ENCODE data around the gene NHLRC3.
"Not testable (repeated sequence)": the region's sequence is repeated elsewhere in the genome, so short reads cannot be mapped to it uniquely, and the experiment has no call there.

The NHLRC3 gene

GRCh38 chr13:39037880-39038568, at the start of gene NHLRC3, which contains the start of gene PROSER1:
Gene NHLRC3 (plus strand): TSS chr13:39038456. CDS start chr13:39038640, 184 bp downstream.
Gene PROSER1 (minus strand): TSS chr13:39038089. CDS start chr13:39037242, 847 bp downstream.
- Mint-ChIP-seq H3K4me1 (peaks cover 58% of the 10 kb centered on the region), H3K27ac (peak within 1 kb of the TSS; percentile 100), H3K9me3 (no peaks in the 10 kb centered on the region), H3K27me3 (ENCODE audit: low read depth, poor library complexity) (no peaks in the 10 kb centered on the region), H3K4me3 (peak within 1 kb of the TSS; percentile 99), H3K36me3 (ENCODE audit: low read depth) (peaks cover 22% of the 10 kb centered on the region)
- no peak for TF ChIP-seq CTCF (IDR thresholded peaks at IDR 0.05)
- DNase-seq, result peak; percentile 82

GRCh38 chr13:38990693-38991092, 47.6 kb upstream of the NHLRC3 start, which contains the start of gene STOML3:
Gene STOML3 (minus strand): TSS chr13:38990831. CDS start chr13:38990721, 110 bp downstream.
- Mint-ChIP-seq H3K4me1 (peaks cover 33% of the 10 kb centered on the region), H3K27ac (peak within 1 kb of the TSS; percentile 18), H3K4me3 (no peak within 1 kb of the TSS), H3K36me3 (ENCODE audit: low read depth) (no peaks in the 10 kb centered on the region), H3K27me3 (ENCODE audit: low read depth, poor library complexity) (no peaks in the 10 kb centered on the region), H3K9me3 (no peaks in the 10 kb centered on the region)
- no peak for TF ChIP-seq CTCF (IDR thresholded peaks at IDR 0.05)
- no peak for DNase-seq

- no peak for DNase-seq
- Mint-ChIP-seq H3K36me3 (ENCODE audit: low read depth) (no peaks in the 10 kb centered on the region), H3K4me1 (peaks cover 33% of the 10 kb centered on the region), H3K4me3 (no peak overlapping the region), H3K27me3 (ENCODE audit: low read depth, poor library complexity) (no peaks in the 10 kb centered on the region), H3K27ac (peak overlapping the region; percentile 58), H3K9me3 (no peaks in the 10 kb centered on the region)
- no peak for TF ChIP-seq CTCF (IDR thresholded peaks at IDR 0.05)
These were observed 44.9 kb upstream of the NHLRC3 start for GRCh38 chr13:38993381-38993780.

GRCh38 chr13:38998739-38999138, 39.5 kb upstream of the NHLRC3 start:
- Mint-ChIP-seq H3K4me3 (no peak overlapping the region), H3K27ac (no peak overlapping the region), H3K36me3 (ENCODE audit: low read depth) (no peaks in the 10 kb centered on the region), H3K27me3 (ENCODE audit: low read depth, poor library complexity) (no peaks in the 10 kb centered on the region), H3K4me1 (no peaks in the 10 kb centered on the region), H3K9me3 (peaks cover 4% of the 10 kb centered on the region)
- no peak for TF ChIP-seq CTCF (IDR thresholded peaks at IDR 0.05)
- DNase-seq, result no peak

- H3K4me1 Mint-ChIP-seq; H3K27ac Mint-ChIP-seq; DNase-seq; H3K27me3 Mint-ChIP-seq (ENCODE audit: low read depth, poor library complexity): not testable (repeated sequence)
- peaks cover 46% of the 10 kb centered on the region for H3K36me3 Mint-ChIP-seq (ENCODE audit: low read depth)
- peak overlapping the region; percentile 44 for H3K4me3 Mint-ChIP-seq
- peaks cover 13% of the 10 kb centered on the region for H3K9me3 Mint-ChIP-seq
These were observed 31.7 kb upstream of the NHLRC3 start for GRCh38 chr13:39006371-39007111.

GRCh38 chr13:39012608-39013007, 25.6 kb upstream of the NHLRC3 start:
- TF ChIP-seq CTCF (IDR thresholded peaks at IDR 0.05), result peak; percentile 26
- no peak overlapping the region for H3K4me3 Mint-ChIP-seq
- peaks cover 74% of the 10 kb centered on the region for H3K36me3 Mint-ChIP-seq (ENCODE audit: low read depth)
- no peak for DNase-seq
- no peaks in the 10 kb centered on the region for H3K4me1 Mint-ChIP-seq
- H3K27ac Mint-ChIP-seq, result peak overlapping the region; percentile 26
- H3K27me3 Mint-ChIP-seq (ENCODE audit: low read depth, poor library complexity), result no peaks in the 10 kb centered on the region
- H3K9me3 Mint-ChIP-seq, result no peaks in the 10 kb centered on the region
